Measurements from ENCODE around the gene HSPA9. TPM values are rescaled to one million over a fixed set of nuclear protein-coding genes. Genes with fewer than 3 reads are reported as not detected.
A peak's percentile ranks its signal among the peaks of the same experiment; 100 is the strongest.

Gene HSPA9
- total and polyA plus RNA-seq, 2 of the 13 experiments (the other 11 are each of a cell fraction or from before 2014, with no cell fraction given): 165 to 478 TPM

- no peak for TF ChIP-seq RERE (CRISPR knock-in tag; IDR thresholded peaks at IDR 0.05; ENCODE audit: low read depth)
- TF ChIP-seq ZSCAN12 (CRISPR knock-in tag; IDR thresholded peaks at IDR 0.05): no peak
- TF ChIP-seq MBD4 (IDR thresholded peaks at IDR 0.05; ENCODE audit: borderline replicate concordance, low read length): 0 out of 2 replicates have a peak, but pooled peaks have one; percentile 20
Measured at GRCh38 chr5:138553437-138554095, 21.6 kb downstream of the HSPA9 start (continued).

- FAIRE-seq (no peak), ATAC-seq (no peak; the same call in 2 of the 3 replicates), DNase-seq (ENCODE audit: low spot score) (no peak)
- Histone ChIP-seq H4K20me1 (ENCODE audit: insufficient read depth, low read length) (no peaks in the 10 kb centered on the region; the same call in none of the 2 replicates), H3K27me3 (ENCODE audit: control insufficient read depth in 1 of 2, insufficient read depth in 2 of 2, low read length in 2 of 2) (no peaks in the 10 kb centered on the region), H3K4me2 (ENCODE audit: low read depth, low read length) (no peak overlapping the region), H3K4me3 (replicated peaks in 1 of 3; ENCODE audit: insufficient read depth in 1 of 3, low read depth in 2 of 3, low read length in 3 of 3) (no peak overlapping the region), H2AFZ (ENCODE audit: low read length) (no peak overlapping the region), H3K9ac (ENCODE audit: insufficient read depth, low read depth, low read length) (no peak overlapping the region), H3K36me3 (replicated peaks in 1 of 2; ENCODE audit: control insufficient read depth in 1 of 2, insufficient read depth in 2 of 2, low read length in 2 of 2) (peaks cover 15 to 34% of the 10 kb centered on the region in 2 experiments), H3K4me1 (ENCODE audit: insufficient read depth, low read length) (peaks cover 8% of the 10 kb centered on the region), H3K9me3 (ENCODE audit: low read length) (no peaks in the 10 kb centered on the region), H3K79me2 (ENCODE audit: insufficient read depth, low read length) (peaks cover 10% of the 10 kb centered on the region), H3K27ac (ENCODE audit: extremely low read length, insufficient read depth, low read length) (no peak overlapping the region)
- in situ Hi-C loops (cut with HindIII; ENCODE audit: extremely low pct_ligation_motif_present, low pct_unique_long_range_greater_than_20kb) (no loop called here), intact Hi-C loops (cut with micrococcal nuclease; ENCODE audit: unreplicated experiment) (no loop called here)
- ChIA-PET CTCF (ENCODE audit: low intra/inter-chr PET ratio, low total read pairs) (no interaction called here), POLR2A (interaction anchor here (0.8 to 4.4 kb wide), 8 partner anchors 9 to 23 kb away, joined by 3 to 27 read pairs (median 4); partner anchors contain the start of genes ETF1 and HSPA9)
- BruUV-seq (replicated peaks): no TSS peak
- TF ChIP-seq POLR2A (IDR thresholded peaks at IDR 0.05; ENCODE audit: insufficient read depth in 1 of 2, low read depth in 2 of 2, low read length in 2 of 2) (peak in 1 of 2 experiments; percentile 45; a peak in 1 of 4 replicates), RBM22 (optimal IDR thresholded peaks at IDR 0.05; ENCODE audit: low read length) (peak; percentile 41), ZNF460 (CRISPR knock-in tag; IDR thresholded peaks at IDR 0.05; ENCODE audit: borderline replicate concordance) (peak; percentile 14; the same call in 1 of the 2 replicates), ZGPAT (CRISPR knock-in tag; IDR thresholded peaks at IDR 0.05) (no peak), AGO1 (IDR thresholded peaks at IDR 0.05; ENCODE audit: low read depth, low read length, poor library complexity, severe bottlenecking) (no peak)
- 89% methylated on average over 4 of the region's 4 CpGs for WGBS (ENCODE audit: low lambda C conversion rate)
Measured at GRCh38 chr5:138552657-138553056, 22.5 kb downstream of the HSPA9 start.
